Gastroesophageal sphincter (tissue), 3 donors: Measurements from ENCODE around the gene POLR3G.

Source experiments
- POLR2A ChIP-seq, 2 donors: fragments of 450-650 bp; IDR thresholded peaks; one replicate each; pipeline ENCODE4 v1.6.1; 2017; ENCODE audit warnings: antibody characterized with exemption in 2 of 2, mild to moderate bottlenecking in 2 of 2, moderate library complexity in 1 of 2
- POLR2AphosphoS5 ChIP-seq: sonication (generic); formaldehyde crosslinking; IDR thresholded peaks from one replicate; pipeline ENCODE4 v1.6.1; 2017; ENCODE audit warnings: antibody characterized with exemption
- TF ChIP-seq, protein P1 (sequence below), 4 experiments: fragments of 200-600 bp in 2 of 4; fragments of 450-650 bp in 2 of 4; sonication (generic) in 1 of 4; IDR thresholded peaks; one replicate each; pipeline ENCODE4 v1.5.1; 2017 to 2019; ENCODE audit warnings: antibody characterized with exemption in 4 of 4, mild to moderate bottlenecking in 2 of 4, moderate library complexity in 2 of 4

DNA sequence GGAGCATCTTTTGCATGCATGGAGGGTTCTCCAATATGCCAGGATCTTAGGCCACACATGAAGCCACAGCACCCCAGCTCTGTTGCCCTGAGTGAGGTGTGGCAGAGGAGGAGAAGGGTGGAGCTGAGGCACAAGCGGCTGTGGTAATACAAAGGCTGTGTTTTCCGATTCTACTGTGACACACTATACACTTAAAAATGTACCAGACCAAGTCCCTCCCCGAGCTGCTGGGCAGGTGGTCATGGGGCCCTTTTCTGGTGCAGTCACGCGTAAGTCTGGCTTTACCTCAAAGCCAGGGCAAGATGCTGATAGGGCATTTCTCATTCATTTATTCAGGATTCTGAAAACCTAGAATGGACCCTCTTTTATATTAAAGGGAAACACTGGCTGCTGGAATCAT is 87.7 kb downstream of the POLR3G start:
- TF ChIP-seq, protein P1, sequence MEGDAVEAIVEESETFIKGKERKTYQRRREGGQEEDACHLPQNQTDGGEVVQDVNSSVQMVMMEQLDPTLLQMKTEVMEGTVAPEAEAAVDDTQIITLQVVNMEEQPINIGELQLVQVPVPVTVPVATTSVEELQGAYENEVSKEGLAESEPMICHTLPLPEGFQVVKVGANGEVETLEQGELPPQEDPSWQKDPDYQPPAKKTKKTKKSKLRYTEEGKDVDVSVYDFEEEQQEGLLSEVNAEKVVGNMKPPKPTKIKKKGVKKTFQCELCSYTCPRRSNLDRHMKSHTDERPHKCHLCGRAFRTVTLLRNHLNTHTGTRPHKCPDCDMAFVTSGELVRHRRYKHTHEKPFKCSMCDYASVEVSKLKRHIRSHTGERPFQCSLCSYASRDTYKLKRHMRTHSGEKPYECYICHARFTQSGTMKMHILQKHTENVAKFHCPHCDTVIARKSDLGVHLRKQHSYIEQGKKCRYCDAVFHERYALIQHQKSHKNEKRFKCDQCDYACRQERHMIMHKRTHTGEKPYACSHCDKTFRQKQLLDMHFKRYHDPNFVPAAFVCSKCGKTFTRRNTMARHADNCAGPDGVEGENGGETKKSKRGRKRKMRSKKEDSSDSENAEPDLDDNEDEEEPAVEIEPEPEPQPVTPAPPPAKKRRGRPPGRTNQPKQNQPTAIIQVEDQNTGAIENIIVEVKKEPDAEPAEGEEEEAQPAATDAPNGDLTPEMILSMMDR (IDR thresholded peaks at IDR 0.05), result no peak
- TF ChIP-seq POLR2A (IDR thresholded peaks at IDR 0.05) (no peak), POLR2AphosphoS5 (no peak)
